GM21723 (cell line): ENCODE measurements around the gene CEMIP.

ENCODE experiments used
- ATAC-seq: cut with Tn5 transposase; IDR thresholded peaks from one replicate; pipeline ENCODE4 v1.9.1; 2021; ENCODE audit warnings: mild to moderate bottlenecking, moderate library complexity; ENCODE audit not compliant: unreplicated experiment

Gene CEMIP

GRCh38 chr15:80998251-80998650 is 219.1 kb downstream of the CEMIP start:
- ATAC-seq: no peak

- peak; percentile 36 for ATAC-seq
Observed at GRCh38 chr15:80999623-81000036, 220.5 kb downstream of the CEMIP start.

GRCh38 chr15:81000144-81000623 is 221.0 kb downstream of the CEMIP start:
- ATAC-seq: peak; percentile 0

- peak; percentile 59 for ATAC-seq
Observed at GRCh38 chr15:81000624-81001151, 221.5 kb downstream of the CEMIP start, which contains the start of gene TLNRD1. Gene TLNRD1 (plus strand): TSS chr15:81000923. CDS start chr15:81002272, 1,349 bp downstream.
